NB4 (cell line): ENCODE data around the gene TAF10.

Source experiments
- DNase-seq: peaks from one replicate; pipeline ENCODE4 v3.0.0; 2010; ENCODE audit warnings: low read depth
- H3K4me3 ChIP-seq: one replicate; pipeline ENCODE4 v1.5.1; 2011; ENCODE audit warnings: mild to moderate bottlenecking, low read depth, low read length, moderate library complexity
- CTCF ChIP-seq: IDR thresholded peaks from one replicate; pipeline ENCODE4 v1.5.1; 2012; ENCODE audit warnings: low read depth, low read length
- MYC ChIP-seq: IDR thresholded peaks from 2 replicates; pipeline ENCODE4 v1.6.1; 2011; ENCODE audit warnings: low read depth, low read length
- POLR2A ChIP-seq: IDR thresholded peaks from 2 replicates; pipeline ENCODE4 v1.6.1; 2011; ENCODE audit warnings: mild to moderate bottlenecking; ENCODE audit not compliant: insufficient read length; ENCODE audit errors: extremely low read depth
- TF ChIP-seq, protein P1 (sequence below): IDR thresholded peaks from 2 replicates; pipeline ENCODE4 v1.6.1; 2011; ENCODE audit warnings: low read depth, low read length

The TAF10 gene

DNA sequence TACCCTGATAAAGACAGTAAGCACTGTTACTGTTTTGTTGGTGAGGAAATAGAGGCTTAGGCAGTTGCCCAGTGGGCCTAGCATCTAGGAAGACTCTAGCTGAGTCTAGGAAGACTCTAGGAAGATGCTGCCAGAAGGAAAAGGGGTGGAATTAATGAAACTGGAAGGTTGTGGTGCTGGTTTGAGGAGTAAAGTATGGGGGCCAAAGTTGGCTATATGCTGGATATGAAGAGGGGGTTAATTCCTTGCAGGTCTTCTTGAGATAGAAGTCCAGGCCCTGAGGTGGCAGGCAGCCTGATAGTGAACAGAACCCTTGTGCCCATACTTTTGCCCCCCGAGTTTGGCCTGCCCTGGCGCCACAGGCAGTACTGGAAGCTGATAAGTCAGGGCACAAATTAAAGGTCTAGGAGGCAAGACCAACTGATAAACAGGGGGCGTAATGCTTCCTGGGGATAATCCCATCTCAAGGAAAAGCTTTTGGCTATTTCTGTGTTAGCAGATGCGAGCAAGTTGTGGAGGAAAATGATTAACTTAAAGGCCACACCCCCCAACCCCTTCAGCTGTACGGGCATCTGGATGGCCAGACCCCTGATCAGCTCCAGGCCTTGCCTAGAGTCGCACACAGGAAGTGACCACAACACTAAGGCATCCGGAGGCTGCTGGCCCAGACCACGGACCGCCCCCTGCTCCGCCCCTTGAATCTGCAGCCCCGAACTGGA lies 5.4 kb downstream of the TAF10 start:
- H3K4me3 ChIP-seq: peak overlapping the region; percentile 32
- DNase-seq: peak; percentile 87
- TF ChIP-seq, protein P1, sequence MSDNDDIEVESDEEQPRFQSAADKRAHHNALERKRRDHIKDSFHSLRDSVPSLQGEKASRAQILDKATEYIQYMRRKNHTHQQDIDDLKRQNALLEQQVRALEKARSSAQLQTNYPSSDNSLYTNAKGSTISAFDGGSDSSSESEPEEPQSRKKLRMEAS: peak; percentile 55
- no peak for TF ChIP-seq CTCF
- peak; percentile 30 for TF ChIP-seq POLR2A
- TF ChIP-seq MYC: no peak

DNA sequence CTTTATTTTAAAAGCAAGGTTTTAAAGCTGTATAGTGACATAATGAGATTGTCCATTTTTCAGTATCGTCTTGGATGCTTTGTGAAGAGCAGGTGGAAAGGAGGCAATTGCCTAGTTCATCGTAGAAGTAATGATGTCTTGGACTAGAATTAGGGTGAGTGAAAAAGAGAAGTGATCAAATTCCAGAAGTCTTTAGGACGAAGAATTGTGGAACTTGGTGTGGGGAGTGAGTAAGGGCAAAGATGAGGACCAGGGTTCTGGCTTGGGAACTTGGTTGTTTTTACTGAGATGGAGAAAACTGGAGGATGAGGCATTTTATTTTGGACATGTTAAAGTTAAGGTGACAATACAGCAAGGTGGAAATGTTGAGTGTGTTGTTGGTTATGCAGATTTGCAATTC lies 7.2 kb downstream of the TAF10 start:
- TF ChIP-seq, protein P1: no peak
- TF ChIP-seq CTCF: no peak
- TF ChIP-seq MYC: no peak
- no peak for TF ChIP-seq POLR2A
- DNase-seq: no peak
- peak overlapping the region; percentile 91 for H3K4me3 ChIP-seq

- peak overlapping the region; percentile 91 for H3K4me3 ChIP-seq
- TF ChIP-seq POLR2A (peak; percentile 20), MYC (peak; percentile 35; the same call in 1 of the 2 replicates), CTCF (peak; percentile 38)
- TF ChIP-seq, protein P1: peak; percentile 56; the same call in 1 of the 2 replicates
- DNase-seq: peak; percentile 86
These were observed 7.9 kb downstream of the TAF10 start for GRCh38 chr11:6604081-6604626.

DNA sequence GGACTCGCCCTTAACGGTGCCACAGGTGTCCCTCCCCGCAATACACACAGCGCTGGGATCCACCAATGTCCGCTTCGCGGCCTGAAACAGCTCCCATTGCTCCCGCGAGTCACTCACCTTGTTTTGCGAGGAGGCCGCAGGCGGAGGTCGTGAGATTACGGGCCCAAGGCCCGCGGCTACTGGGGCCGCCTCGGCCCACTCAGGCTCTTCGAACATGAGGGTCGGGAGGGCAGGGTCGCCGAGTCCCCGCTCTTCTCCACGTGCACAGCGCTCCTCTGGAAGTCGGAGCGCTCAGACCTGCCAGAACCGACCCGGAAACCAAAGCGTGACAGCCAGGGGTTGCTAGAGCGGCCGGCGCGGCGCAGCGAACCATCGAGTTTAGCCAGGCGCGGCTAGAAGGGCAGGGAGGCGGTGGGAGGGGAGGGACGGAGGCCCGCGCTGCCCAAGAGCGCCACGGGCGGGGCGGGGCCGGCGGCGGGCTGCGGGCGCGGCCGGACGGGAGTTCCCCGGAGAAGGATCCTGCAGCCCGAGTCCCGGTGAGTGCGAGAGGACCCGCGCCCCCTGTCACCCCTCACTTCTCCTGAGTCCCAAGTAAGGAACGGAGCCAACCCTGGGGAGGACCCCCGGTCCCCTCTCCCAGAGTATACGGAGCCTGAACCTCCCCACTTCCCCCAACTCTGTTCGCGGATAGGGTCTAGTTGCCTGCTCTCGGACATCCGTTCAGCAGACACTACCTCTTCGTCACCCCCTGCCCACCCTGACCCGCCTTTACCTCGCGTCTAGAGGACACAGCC lies 8.5 kb downstream of the TAF10 start, which contains the start of the genes ILK and RRP8:
ILK (plus strand) TSS at position 488 of the 794 bp plus-strand sequence. CDS start 498 bp downstream, outside the sequence.
RRP8 (minus strand) TSS at position 330 of the 794 bp plus-strand sequence; CDS start at position 216, 114 bp downstream.
- TF ChIP-seq POLR2A: peak; percentile 76
- peak; percentile 72 for TF ChIP-seq MYC
- TF ChIP-seq CTCF: no peak
- TF ChIP-seq, protein P1: peak; percentile 71
- peak within 1 kb of the TSS; percentile 100 for H3K4me3 ChIP-seq
- DNase-seq: peak; percentile 94

GRCh38 chr11:6602096-6602940 lies 9.7 kb downstream of the TAF10 start:
- TF ChIP-seq POLR2A: no peak
- peak overlapping the region; percentile 100 for H3K4me3 ChIP-seq
- DNase-seq: no peak
